Skeletal muscle cell (primary cell): ENCODE measurements around the gene SLF2.
"Not testable (repeated sequence)": the region's sequence is repeated elsewhere in the genome, so short reads cannot be mapped to it uniquely, and the experiment has no call there.

Experiments used
- DNase-seq: peaks from one replicate; pipeline ENCODE4 v3.0.0-alpha.2; 2010; ENCODE audit warnings: low read depth
- H3K4me3 ChIP-seq: 2 replicates; pipeline ENCODE4 v1.5.1; 2011; ENCODE audit warnings: low read depth, mild to moderate bottlenecking, control low read depth, low read length, moderate library complexity

SLF2 gene

DNA sequence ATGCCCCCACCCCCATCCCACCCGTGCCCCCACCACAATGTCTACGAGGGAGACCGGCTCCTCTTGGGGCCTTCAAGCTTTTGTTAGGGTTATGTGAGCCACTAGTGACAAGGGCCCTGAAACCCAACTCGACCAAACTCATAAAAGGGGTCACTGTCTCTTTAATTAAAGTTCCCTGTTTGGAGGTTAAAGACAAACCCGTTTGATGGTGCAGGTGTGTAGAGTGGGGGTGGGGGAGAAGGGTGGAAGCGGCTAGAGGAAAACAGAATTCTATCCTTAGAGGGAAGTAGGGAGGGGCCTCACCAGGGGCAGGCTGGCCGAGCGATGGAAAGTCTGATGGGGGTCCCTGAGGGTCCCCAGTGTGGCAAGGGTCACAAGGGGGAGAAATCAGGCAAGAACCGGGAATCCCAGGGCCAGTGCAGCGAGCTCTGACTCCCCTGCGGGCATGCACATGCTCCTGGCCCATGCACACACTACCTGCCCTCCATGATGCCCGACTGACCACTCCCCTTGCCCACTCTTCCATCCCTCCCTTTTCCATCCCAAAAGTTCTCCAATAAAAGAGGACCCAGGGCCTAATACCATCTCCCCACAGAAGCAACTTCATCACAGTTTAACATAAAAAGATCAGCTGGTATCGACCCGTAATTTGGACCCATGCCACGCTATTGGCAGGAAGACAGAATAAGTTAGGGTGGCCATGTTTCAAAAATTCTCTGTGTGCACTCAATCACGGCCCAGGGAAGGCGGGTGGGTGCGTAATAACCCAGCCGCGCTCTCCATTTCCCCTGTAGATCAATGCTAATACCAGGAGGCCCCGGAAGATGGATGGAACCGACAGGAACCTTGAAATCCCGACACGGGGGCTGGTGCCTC is 35.9 kb upstream of the SLF2 start:
- H3K4me3 ChIP-seq: no peak overlapping the region
- no peak for DNase-seq

DNA sequence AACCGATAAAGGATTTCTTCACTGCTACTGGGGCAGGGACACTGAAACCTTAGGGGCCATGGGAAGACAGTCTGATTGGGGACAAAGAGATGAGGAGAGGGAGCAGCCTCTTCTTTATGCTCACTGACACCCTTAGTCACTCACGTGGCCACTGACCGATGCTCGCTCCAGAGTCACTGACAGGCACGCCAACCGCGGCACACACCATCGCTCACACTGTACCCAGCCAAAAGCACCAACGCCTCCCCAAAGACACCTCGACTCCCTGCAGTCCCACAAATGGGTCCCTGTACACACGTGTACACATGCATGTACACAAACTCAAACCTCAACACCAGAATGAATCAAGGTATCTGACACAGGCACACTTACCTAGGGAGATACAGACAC is 35.3 kb upstream of the SLF2 start:
- no peak overlapping the region for H3K4me3 ChIP-seq
- DNase-seq: no peak

DNA sequence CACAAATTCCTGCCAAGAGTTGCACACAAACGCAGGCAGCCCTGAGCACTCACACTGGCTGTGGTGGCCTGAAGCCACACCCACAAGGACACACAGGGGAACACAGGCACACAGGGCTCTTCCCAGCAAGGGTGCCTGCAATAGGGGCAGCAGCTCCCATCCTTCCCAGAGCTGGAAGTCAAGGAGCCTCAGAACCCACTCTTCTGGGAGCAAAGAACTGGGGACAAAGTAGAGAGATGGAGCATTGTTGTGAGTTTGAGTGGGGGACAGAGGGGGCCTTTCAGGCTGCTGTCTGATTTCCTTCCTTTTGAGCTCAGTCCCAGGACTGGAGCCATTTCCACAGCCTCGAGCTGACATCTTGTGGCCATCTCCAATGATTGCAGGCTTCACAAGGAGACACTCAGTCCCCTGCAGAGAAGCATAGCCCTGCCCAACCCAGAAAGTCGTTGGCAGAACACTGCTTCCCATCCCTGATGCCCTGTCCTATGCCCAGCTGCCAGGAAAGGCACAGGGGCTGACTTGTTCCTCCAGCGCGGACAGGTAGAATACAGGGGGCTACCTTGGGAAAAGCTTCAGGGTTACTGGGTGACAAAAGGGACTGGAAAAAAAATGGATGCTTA is 34.4 kb upstream of the SLF2 start:
- no peak overlapping the region for H3K4me3 ChIP-seq
- DNase-seq: peak; percentile 43

DNA sequence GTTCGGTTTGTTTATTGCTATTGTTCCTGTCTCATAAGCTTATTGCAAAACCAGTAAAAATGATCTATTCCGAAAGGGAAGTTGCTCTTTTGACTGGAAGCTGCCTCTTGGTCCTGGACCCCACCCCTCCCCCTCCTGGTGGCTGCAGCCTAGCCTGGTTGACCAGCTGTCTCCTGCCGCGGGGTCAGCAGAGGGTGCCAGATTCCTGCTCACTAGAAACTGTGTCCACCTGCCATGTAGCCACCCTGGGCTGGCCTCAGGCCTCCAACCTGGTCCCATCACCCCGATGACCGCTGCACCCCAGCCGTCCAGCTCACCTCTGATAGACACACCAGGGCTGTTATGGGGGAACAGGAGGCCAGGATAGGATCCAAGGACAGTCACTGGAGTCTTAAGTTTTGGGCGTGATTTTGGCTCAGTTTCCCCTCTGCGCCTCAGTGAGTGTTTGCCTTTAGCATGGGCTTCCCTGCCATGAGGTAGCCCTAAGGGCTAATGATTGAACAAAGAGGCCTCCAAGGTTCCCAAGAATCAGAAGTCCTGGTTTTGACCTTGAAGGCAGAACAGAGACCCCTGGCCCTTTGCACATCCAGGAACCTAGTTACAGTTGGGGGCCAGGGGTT is 32.9 kb upstream of the SLF2 start:
- H3K4me3 ChIP-seq: no peak overlapping the region
- DNase-seq: no peak

DNA sequence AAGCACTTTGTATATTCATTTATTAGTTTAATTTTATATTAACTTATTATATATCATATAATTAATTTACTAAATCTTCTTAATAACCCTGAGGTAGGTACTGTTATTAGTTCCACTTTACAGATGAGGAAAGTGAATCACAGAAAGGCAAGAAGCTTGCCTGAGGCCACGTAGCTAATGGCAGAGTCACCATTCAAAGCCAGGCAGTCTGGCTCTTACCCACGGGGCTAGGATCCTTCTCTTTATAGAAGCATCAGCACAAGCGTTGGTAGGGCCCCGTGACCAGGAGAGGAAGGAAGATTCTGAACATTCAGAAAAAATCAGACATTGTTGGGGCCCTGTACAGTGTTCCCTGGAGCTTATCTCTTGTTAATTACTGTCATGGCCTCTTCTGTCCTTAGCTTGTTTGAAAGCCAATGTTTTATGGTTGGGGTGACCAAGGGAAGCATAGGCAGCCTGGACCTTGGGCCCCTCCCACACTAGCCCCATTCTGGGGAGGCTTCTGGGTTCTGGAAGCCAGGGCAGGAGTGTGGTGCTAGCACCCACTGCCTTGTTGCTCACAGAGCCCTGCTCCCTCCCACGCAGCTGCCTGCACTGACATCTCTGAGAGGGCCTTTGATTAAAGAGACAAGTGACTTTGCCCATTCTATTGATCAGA is 31.1 kb upstream of the SLF2 start:
- no peak overlapping the region for H3K4me3 ChIP-seq
- no peak for DNase-seq

DNA sequence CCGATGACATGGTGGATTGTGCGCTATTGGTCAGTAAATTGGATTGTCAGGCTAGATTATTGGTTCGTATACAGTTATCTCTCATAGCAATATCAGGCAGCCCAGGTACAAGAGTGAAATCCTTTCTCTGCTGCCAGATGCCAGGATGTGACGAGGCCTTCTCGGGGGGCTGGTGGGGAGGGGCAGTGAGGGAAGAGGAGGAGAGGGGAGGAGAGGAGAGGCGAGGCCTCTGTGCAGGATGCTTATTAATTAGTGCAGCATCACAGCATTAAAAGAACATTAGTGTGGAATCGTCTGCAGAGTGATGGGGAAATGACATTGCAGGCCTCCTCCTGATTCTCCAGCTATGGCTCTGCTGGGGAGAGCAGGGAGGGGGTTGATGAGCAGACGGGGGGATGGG is 30.5 kb upstream of the SLF2 start:
- no peak for DNase-seq
- H3K4me3 ChIP-seq: no peak overlapping the region

DNA sequence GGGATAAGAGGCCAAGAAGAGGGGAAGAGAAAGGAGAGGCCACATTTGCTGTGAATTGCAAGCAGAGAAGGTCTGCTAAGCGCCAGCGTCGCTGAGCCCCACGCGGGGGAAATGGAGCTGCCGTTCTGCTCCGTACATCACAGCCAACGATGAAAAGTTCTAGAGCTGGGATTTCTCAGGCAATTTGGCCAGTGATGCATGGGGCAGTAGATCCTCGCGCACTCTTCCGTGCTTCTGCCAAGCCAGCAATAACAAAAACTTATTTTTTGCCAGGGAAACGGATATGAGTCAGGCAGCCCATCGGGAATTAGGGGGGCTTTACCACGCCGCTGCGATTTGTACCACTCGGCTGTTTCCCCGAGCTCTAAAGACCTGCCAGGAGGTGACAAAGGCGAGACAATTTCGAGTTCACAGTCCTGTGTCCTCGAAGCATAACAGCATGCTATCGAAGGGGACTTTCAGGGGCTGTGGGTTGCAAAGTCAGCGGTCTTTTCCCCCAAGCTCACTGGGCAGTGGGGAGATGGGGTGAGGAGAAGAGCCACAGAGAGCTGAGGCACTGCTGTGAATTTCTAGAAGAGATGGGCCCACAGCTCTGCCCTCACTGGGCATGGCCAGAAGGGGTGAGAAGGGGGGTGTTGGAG is 30.0 kb upstream of the SLF2 start:
- H3K4me3 ChIP-seq: no peak overlapping the region
- peak; percentile 60 for DNase-seq

DNA sequence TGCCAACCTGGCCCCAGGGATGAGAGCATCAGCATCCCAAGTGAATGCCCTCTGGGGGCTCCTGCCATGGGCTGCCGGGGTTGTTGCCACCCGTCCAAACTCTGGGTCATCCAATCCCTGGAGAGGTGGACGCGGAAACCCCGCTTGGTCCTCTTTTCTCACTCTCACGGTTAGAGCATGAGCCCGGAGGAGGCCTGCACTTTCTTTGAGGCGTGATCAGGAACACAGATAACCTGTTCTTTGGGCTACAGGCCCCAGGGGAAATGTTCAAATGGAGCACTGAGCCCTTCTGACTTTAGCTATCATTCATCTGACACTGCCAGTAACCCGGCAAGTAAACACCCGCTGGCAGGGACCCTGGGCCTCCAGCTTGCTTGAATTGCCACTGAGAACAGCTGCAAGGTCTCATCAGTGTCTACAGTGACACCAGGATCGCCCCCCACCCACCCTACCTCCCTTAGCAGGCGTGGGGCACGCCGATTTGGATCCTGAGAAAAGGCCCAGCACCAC is 29.4 kb upstream of the SLF2 start:
- H3K4me3 ChIP-seq: no peak overlapping the region
- DNase-seq: no peak

DNA sequence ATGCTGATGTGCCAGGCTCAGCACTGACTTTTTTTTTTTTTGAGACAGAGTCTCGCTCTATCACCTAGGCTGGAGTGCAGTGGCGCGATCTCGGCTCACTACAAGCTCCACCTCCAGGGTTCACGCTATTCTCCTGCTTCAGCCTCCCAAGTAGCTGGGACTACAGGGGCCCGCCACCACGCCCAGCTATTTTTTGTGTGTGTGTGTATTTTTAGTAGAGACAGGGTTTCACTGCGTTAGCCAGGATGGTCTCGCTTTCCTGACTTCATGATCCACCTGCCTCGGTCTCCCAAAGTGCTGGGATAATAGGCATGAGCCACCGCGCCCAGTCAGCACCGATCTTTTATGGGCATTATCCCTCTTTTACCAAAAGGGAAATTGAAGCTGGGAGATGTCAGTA is 27.2 kb upstream of the SLF2 start:
- DNase-seq, H3K4me3 ChIP-seq: not testable (repeated sequence)

DNA sequence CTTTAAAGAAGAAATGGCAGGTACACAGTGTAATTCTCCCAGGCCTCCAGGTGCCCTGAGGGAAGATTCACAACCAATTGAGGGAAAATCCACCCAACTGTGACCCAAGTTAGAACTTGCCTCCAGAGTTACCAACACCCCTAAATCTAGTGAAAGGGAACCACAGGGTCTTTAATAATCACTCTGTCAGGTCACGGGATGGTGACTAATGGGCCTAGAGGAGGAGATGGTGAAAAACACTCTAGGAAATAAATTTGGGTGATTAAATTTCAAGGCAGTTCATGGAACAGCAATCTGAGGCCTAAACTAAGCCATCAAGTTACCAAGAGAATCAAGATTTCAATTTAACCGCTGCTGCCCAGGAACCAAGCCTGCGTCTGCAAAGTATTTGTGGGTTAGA is 26.7 kb upstream of the SLF2 start:
- H3K4me3 ChIP-seq: no peak overlapping the region
- DNase-seq: no peak

DNA sequence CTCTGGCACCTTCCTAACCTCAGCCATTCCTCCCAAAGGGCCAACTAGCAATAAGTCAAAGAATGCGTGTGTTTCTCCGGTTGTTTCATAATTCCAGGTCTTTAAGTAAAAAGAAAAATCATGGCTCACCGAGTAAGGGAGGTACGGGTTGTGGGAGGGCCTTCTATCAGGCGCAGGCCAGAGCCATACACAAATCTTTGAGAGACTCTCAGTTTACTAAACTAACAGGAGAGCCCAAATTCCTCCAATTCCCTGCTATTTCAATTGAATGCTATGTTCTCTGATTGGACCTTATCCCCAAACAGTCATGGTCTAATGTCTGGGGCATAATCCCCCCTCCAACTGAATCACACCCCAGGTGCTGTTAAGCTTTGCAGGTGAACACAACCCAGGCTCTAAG is 26.2 kb upstream of the SLF2 start:
- DNase-seq: no peak
- no peak overlapping the region for H3K4me3 ChIP-seq

DNA sequence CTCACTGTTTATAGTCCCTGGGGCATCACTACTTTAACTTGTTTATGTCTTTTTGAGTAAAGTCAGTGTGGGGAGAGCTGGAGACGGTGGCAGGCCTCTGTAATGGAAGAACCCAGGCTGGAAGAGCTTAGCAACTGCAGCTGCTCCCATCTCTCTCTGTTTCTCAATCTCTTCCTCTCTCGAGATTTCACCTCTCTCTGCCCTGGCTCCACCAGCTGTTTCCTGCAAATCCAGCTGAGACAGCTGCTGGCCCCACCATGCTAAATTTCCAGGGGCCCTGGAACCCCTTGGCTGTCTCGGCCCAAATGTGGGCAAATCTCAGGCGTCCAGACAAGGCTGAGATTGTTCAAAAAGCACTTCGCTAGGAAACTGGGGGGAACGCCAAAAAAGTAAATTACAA is 25.8 kb upstream of the SLF2 start:
- DNase-seq: peak; percentile 61
- no peak overlapping the region for H3K4me3 ChIP-seq

DNA sequence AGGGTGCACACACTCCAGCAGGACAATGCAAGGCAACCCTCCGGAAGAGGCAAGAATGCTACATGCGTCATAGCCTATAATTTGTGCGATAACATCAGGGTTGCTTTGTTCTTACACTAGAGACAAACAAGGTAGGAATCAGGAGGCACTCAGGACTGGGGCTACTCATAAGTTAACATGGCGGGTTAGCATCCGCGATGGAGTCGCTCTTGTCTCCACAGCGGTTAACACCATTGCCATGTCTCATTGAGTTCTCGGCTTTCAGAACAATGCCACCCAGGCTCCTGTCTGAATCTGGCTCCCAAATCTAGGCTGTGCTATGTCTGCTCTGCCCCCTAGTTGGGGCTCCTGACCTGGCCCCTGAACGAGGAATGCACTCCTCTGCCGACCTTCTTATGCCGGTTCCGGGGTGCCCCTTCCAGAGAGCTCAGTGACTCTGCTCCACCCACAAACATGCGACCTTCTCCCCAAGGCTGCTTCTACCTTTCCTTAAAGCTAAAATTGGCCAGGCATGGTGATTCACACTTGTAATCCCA is 24.9 kb upstream of the SLF2 start:
- no peak overlapping the region for H3K4me3 ChIP-seq
- no peak for DNase-seq

DNA sequence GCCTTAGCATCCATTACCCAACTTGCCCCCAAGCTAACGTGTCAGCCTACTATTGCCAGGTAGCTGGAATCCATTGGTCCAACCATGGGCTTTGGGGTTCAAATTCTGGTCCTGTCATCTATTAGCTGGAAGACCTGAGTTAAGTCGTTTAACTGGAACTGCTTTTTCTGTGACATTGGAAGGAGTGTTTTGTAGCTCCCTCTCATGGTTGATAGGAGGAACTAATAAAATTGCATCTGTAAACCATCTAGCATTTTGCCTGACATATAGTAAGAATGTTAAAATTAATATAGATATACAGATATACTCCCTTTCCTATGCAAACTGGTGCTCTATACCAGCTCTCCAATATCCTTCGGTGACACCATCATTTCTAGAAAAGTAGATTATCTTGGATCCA is 23.8 kb upstream of the SLF2 start:
- no peak for DNase-seq
- H3K4me3 ChIP-seq: no peak overlapping the region

DNA sequence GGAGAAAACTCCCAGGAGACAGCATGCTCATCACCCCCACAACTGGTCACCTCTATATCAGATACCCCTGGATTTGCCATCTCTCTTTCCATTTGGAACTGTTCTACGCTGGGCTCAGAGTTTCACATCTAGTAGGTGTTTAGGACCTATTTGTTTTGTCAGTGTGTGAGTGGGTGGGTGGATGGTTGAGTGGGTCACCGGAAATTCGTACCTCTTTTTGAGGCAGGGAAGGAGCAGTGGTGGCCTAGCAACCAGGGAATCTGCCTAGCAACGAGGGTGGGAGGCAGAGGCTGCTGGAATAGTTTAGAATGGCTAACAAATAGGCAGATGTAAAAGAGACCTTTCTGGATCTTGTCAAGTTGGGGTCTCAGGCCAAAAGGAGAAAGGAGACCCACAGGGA is 23.2 kb upstream of the SLF2 start:
- no peak overlapping the region for H3K4me3 ChIP-seq
- no peak for DNase-seq

DNA sequence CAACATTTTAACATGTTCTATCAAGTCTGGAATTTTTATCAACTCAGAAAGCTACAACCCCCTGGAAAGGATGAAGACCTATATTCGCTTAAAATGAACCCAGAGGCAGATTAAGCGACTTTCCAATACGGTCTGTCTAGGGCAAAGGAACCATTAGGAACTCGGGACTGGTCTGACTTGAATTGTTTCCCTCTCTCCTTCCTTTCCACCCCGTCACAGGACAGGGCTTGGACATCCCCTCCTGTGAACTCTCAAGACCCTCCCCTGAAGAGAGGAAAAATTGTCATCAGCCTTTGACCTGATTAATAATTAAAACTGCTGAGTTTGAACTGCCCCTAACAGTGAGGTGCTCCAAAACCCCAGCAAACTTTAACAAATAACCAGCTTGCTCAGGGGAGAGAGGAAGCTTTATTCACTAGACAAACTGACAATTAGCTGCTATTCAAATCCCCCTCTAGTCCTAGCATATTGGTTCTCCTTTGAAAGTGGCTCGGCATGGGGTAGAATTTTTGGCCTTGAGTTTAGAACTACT is 22.6 kb upstream of the SLF2 start:
- no peak for DNase-seq
- no peak overlapping the region for H3K4me3 ChIP-seq

DNA sequence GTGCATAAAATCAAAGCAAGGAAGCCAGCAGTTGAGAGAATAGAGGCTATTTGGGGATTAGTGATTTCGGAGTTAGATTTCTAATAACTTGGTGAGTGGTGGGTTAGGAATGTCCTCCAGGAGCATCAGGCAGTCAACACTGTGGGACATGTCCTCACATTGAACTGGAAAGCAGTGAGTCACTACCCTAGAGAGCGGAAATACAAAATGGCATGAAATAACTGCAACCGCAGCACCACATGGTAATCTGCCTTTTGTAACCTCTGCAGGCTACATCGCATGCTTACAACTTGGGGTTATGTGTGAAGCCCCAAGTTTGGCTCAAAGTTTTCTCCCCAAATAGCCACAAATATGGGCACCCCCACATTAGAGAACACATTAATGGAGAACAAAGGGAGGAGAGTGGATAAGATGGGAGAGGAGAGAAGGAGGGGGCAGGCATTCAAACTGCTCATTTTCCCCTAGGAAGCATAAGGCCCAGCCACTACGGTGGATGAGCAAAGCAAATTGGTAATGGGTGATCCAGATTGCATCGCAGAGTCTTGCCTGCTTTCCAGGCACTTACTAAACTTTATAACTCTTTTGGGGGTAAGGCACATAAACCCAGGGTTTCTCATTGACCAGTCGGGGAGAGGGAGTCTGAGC is 22.0 kb upstream of the SLF2 start:
- DNase-seq: peak; percentile 96
- H3K4me3 ChIP-seq: no peak overlapping the region

DNA sequence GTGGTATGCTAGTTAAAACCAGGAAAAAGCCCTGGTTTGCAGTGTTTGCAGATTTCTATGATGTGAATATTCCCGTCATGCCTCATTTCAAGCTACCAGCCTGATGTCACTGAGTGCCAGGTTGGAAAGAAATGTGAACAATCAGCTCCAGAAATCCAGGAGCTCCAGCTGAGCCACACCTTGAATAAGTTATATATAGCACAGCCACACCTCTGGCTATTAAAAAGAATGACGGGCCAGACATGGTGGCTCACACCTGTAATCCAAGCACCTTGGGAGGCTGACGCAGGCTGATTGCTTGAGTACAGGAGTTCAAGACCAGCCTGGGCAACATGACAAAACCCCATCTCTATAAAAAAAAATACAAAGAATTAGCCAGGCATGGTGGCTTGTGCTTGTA is 18.7 kb upstream of the SLF2 start:
- no peak for DNase-seq
- H3K4me3 ChIP-seq: no peak overlapping the region
